Smooth muscle cell (in vitro differentiated cells): ENCODE results near the gene NR1D1. TPM values are rescaled to one million over a fixed set of nuclear protein-coding genes. Genes with fewer than 3 reads are reported as not detected.
A peak's percentile ranks its signal among the peaks of the same experiment; 100 is the strongest.

Experiments
- DNase-seq: peaks from one replicate; lab custom pipeline; 2025; ENCODE audit not compliant: unreplicated experiment; lab: John Stamatoyannopoulos, UW
- H2AFZ ChIP-seq: fragments of 200-600 bp; sonication (generic); 2 replicates; pipeline ENCODE4 v1.6.0; 2016; ENCODE audit warnings: antibody characterized with exemption, low read depth, mild to moderate bottlenecking
- H3F3A ChIP-seq: fragments of 200-600 bp; sonication (generic); 2 replicates; pipeline ENCODE4 v1.6.0; 2017; ENCODE audit warnings: antibody characterized with exemption, low read depth
- H3K27ac ChIP-seq: fragments of 200-600 bp; sonication (generic); 2 replicates; pipeline ENCODE4 v1.5.1; 2016; ENCODE audit warnings: low read depth, mild to moderate bottlenecking
- H3K27me3 ChIP-seq: fragments of 200-600 bp; sonication (generic); 2 replicates; pipeline ENCODE4 v1.6.1; 2016; ENCODE audit warnings: low read depth, mild to moderate bottlenecking
- H3K36me3 ChIP-seq: fragments of 200-600 bp; sonication (generic); 2 replicates; pipeline ENCODE4 v1.5.1; 2016; ENCODE audit warnings: low read depth
- H3K4me1 ChIP-seq: fragments of 200-600 bp; sonication (generic); 2 replicates; pipeline ENCODE4 v1.5.1; 2016; ENCODE audit warnings: low read depth
- H3K4me2 ChIP-seq: fragments of 200-600 bp; sonication (generic); 2 replicates; pipeline ENCODE4 v1.6.0; 2016; ENCODE audit warnings: mild to moderate bottlenecking
- H3K4me3 ChIP-seq: fragments of 200-600 bp; sonication (generic); 2 replicates; pipeline ENCODE4 v1.5.1; 2016; ENCODE audit warnings: mild to moderate bottlenecking
- H3K79me2 ChIP-seq: fragments of 200-600 bp; sonication (generic); 2 replicates; pipeline ENCODE4 v1.6.0; 2016; ENCODE audit warnings: low read depth, mild to moderate bottlenecking
- H3K9ac ChIP-seq: fragments of 200-600 bp; sonication (generic); 2 replicates; pipeline ENCODE4 v1.6.0; 2016; ENCODE audit warnings: low read depth
- H3K9me3 ChIP-seq: fragments of 200-600 bp; sonication (generic); replicated peaks from 2 replicates; pipeline ENCODE4 v1.5.1; 2016; ENCODE audit warnings: low read depth
- H4K20me1 ChIP-seq: fragments of 200-600 bp; sonication (generic); 2 replicates; pipeline ENCODE4 v1.6.0; 2016; ENCODE audit warnings: low read depth
- CTCF ChIP-seq: fragments of 200-600 bp; sonication (generic); IDR thresholded peaks from 2 replicates; pipeline ENCODE4 v1.5.1; 2017; ENCODE audit warnings: borderline replicate concordance, mild to moderate bottlenecking, antibody characterized with exemption; ENCODE audit not compliant: insufficient read depth, poor library complexity, severe bottlenecking
- WGBS: methylation state at CpG from one replicate; pipeline ENCODE4 v1.1.7; 2016; ENCODE audit warnings: low lambda C conversion rate; 5-methylcytosine and 5-hydroxymethylcytosine counted together
- polyA plus RNA-seq: library from polyadenylated mRNA; unstranded; fragments of >200 nt; fragmentation: Nextera tagmentation; extraction: Ambion mirVana; gene quantifications from 2 replicates; pipeline ENCODE4 v1.2.1, GENCODE V29; 2016
- total RNA-seq: library from RNA; depleted of rRNA; stranded (reverse); fragments of >200 nt; gene quantifications from 2 replicates; pipeline ENCODE4 v1.2.3, GENCODE V29; 2014

Gene NR1D1
- total and polyA plus RNA-seq, 2 experiments from 2014 or later = 12.5 to 18.4 TPM

GRCh38 chr17:40099619-40100418 lies 570 bp downstream of the NR1D1 start:
- Histone ChIP-seq H3K4me1 (peaks cover 15% of the 10 kb centered on the region), H3K9ac (peak overlapping the region; percentile 97), H3K79me2 (peaks cover 4% of the 10 kb centered on the region), H3K36me3 (no peaks in the 10 kb centered on the region), H3K9me3 (no peaks in the 10 kb centered on the region), H3K27me3 (no peaks in the 10 kb centered on the region), H3K4me3 (peak overlapping the region; percentile 84), H4K20me1 (peaks cover 12% of the 10 kb centered on the region), H3K4me2 (peak overlapping the region; percentile 97), H3K27ac (peak overlapping the region; percentile 98), H2AFZ (no peak overlapping the region), H3F3A (peaks cover 12% of the 10 kb centered on the region)
- TF ChIP-seq CTCF = no peak
- DNase-seq = no peak
- WGBS = 22% methylated on average over 31 of the region's 31 CpGs

GRCh38 chr17:40098846-40099618 lies 1.4 kb downstream of the NR1D1 start:
- H2AFZ ChIP-seq = no peak overlapping the region
- 3% methylated on average over 33 of the region's 52 CpGs for WGBS

GRCh38 chr17:40097931-40098845 lies 2.2 kb downstream of the NR1D1 start:
- peak overlapping the region; percentile 87 for H3K9ac ChIP-seq
- no peak overlapping the region for H2AFZ ChIP-seq
- peaks cover 21% of the 10 kb centered on the region for H3F3A ChIP-seq
- no peaks in the 10 kb centered on the region for H3K9me3 ChIP-seq
- no peaks in the 10 kb centered on the region for H3K27me3 ChIP-seq
- no peaks in the 10 kb centered on the region for H3K36me3 ChIP-seq
- H3K4me2 ChIP-seq = peak overlapping the region; percentile 97
- peaks cover 15% of the 10 kb centered on the region for H3K4me1 ChIP-seq
- peak overlapping the region; percentile 98 for H3K27ac ChIP-seq
- WGBS = 80% methylated on average over 9 of the region's 9 CpGs
- peaks cover 4% of the 10 kb centered on the region for H3K79me2 ChIP-seq
- no peak for TF ChIP-seq CTCF
- peaks cover 12% of the 10 kb centered on the region for H4K20me1 ChIP-seq
- DNase-seq = no peak
- H3K4me3 ChIP-seq = peak overlapping the region; percentile 50

More at GRCh38 chr17:40098846-40099618, 1.4 kb downstream of the NR1D1 start:
- Histone ChIP-seq H3K27ac (peak overlapping the region; percentile 98), H3K4me3 (peak overlapping the region; percentile 84), H3K4me1 (peaks cover 15% of the 10 kb centered on the region), H3F3A (peaks cover 17% of the 10 kb centered on the region), H3K9me3 (no peaks in the 10 kb centered on the region), H3K79me2 (peaks cover 4% of the 10 kb centered on the region), H3K4me2 (peak overlapping the region; percentile 97), H4K20me1 (peaks cover 12% of the 10 kb centered on the region), H3K27me3 (no peaks in the 10 kb centered on the region), H3K36me3 (no peaks in the 10 kb centered on the region), H3K9ac (peak overlapping the region; percentile 97)
- TF ChIP-seq CTCF = no peak
- DNase-seq = peak; percentile 97
